Panc1 (cell line): Measurements from ENCODE around the gene PEX1. TPM values are rescaled to one million over a fixed set of nuclear protein-coding genes. Genes with fewer than 3 reads are reported as not detected.

Source experiments
- ATAC-seq: fragments of 200-7000 bp; cut with Tn5 transposase; 2 replicates; pipeline ENCODE4 v1.9.1; 2020; ENCODE audit warnings: mild to moderate bottlenecking, moderate library complexity
- BruUV-seq: library from RNA; stranded (reverse); fragments of 400-500 nt; replicated peaks from 2 replicates; lab custom pipeline; 2021; lab: Mats Ljungman, UMichigan
- CTCF ChIA-PET: fragments of 300-600 bp; sonication (Branson Sonifier 250); formaldehyde crosslinking; loops from one replicate; lab custom pipeline; 2022; ENCODE audit warnings: antibody characterized with exemption; lab: Charles Lee
- POLR2A ChIA-PET: fragments of 300-600 bp; sonication (Branson Sonifier 250); formaldehyde crosslinking; loops from one replicate; lab custom pipeline; 2022; ENCODE audit warnings: antibody characterized with exemption; lab: Charles Lee
- DNase-seq: peaks from one replicate; pipeline ENCODE4 v3.0.0-alpha.2; 2010; ENCODE audit warnings: low read depth, low spot score
- H3K27ac ChIP-seq: 2 replicates; pipeline ENCODE4 v1.5.1; 2011; ENCODE audit warnings: mild to moderate bottlenecking, low read length, inconsistent platforms
- H3K27me3 ChIP-seq: fragments of 200-500 bp; sonication (Bioruptor generic); 2 replicates; pipeline ENCODE4 v1.6.0; 2014; ENCODE audit warnings: low read length, inconsistent platforms; ENCODE audit not compliant: control insufficient read depth, insufficient read depth
- H3K36me3 ChIP-seq: fragments of 200-500 bp; sonication (Bioruptor generic); 2 replicates; pipeline ENCODE4 v1.5.1; 2014; ENCODE audit warnings: inconsistent platforms, mild to moderate bottlenecking, low read length, moderate library complexity; ENCODE audit not compliant: control insufficient read depth, insufficient read depth
- H3K4me1 ChIP-seq: 2 replicates; pipeline ENCODE4 v1.5.1; 2011; ENCODE audit warnings: inconsistent platforms, mild to moderate bottlenecking, low read length, moderate library complexity; ENCODE audit not compliant: control insufficient read depth, insufficient read depth
- H3K4me3 ChIP-seq, 2 experiments: 2 replicates each; pipeline ENCODE4 v1.5.1; 2011 to 2012; ENCODE audit warnings: low read depth in 2 of 2, low read length in 2 of 2, mild to moderate bottlenecking in 2 of 2, inconsistent platforms in 1 of 2, moderate library complexity in 1 of 2
- H3K9me3 ChIP-seq: fragments of 200-500 bp; sonication (Bioruptor generic); 2 replicates; pipeline ENCODE4 v1.5.1; 2014; ENCODE audit warnings: low read depth, mild to moderate bottlenecking, inconsistent platforms, low read length, moderate library complexity; ENCODE audit not compliant: control insufficient read depth, insufficient read depth
- CTCF ChIP-seq: fragments of 450-650 bp; IDR thresholded peaks from 2 replicates; pipeline ENCODE4 v1.5.1; 2017; ENCODE audit warnings: mild to moderate bottlenecking
- POLR2AphosphoS5 ChIP-seq: IDR thresholded peaks from 2 replicates; pipeline ENCODE4 v1.6.1; 2012; ENCODE audit warnings: mild to moderate bottlenecking, low read depth, low read length, moderate library complexity
- REST ChIP-seq, 2 experiments: IDR thresholded peaks; 2 replicates each; pipeline ENCODE4 v1.6.1; 2011 to 2012; ENCODE audit warnings: low read depth in 2 of 2, control low read depth in 1 of 2, low read length in 1 of 2, mild to moderate bottlenecking in 1 of 2, moderate library complexity in 1 of 2; ENCODE audit not compliant: insufficient read depth in 1 of 2
- SIN3A ChIP-seq: IDR thresholded peaks from 2 replicates; pipeline ENCODE4 v1.6.1; 2012; ENCODE audit warnings: low read depth, mild to moderate bottlenecking, low read length, moderate library complexity, borderline replicate concordance; ENCODE audit not compliant: insufficient read depth
- TCF7L2 ChIP-seq: IDR thresholded peaks from 2 replicates; pipeline ENCODE4 v1.6.1; 2011; ENCODE audit warnings: mild to moderate bottlenecking, low read depth, low read length, inconsistent platforms
- in situ Hi-C: cut with HindIII; loops from 2 replicates; pipeline ENCODE4 v1.10.0; 2016; ENCODE audit warnings: low sequenced_read_pairs, low pct_unique_long_range_greater_than_20kb
- intact Hi-C: fragments of 100-400 bp; cut with micrococcal nuclease; formaldehyde crosslinking; loops from one replicate; pipeline ENCODE4 v1.10.0; 2022; ENCODE audit not compliant: unreplicated experiment
- total RNA-seq: library from RNA; stranded (reverse); gene quantifications from one replicate; pipeline ENCODE4 v1.2.1, GENCODE V29; 2021; ENCODE audit not compliant: unreplicated experiment

PEX1 gene
- total RNA-seq, 1 experiment from 2014 or later = 13.9 TPM

GRCh38 chr7:92461027-92462003, 67.0 kb downstream of the PEX1 start:
- peak; percentile 33 for DNase-seq
- H3K27ac ChIP-seq = peak overlapping the region; percentile 15; the same call in 1 of the 2 replicates
- H3K4me1 ChIP-seq = peaks cover 3% of the 10 kb centered on the region; the same call in 1 of the 2 replicates
- POLR2A ChIA-PET = no interaction called here
- no TSS peak for BruUV-seq
- intact Hi-C loops (loop anchor here (5.0 kb wide), 1 partner anchor 596 kb away; no protein-coding TSS in a partner anchor), in situ Hi-C loops (no loop called here)
- peak; percentile 90 for ATAC-seq
- TF ChIP-seq CTCF = peak; percentile 92
- no peak for TF ChIP-seq SIN3A
- H3K36me3 ChIP-seq = no peaks in the 10 kb centered on the region; the same call in 1 of the 2 replicates
- CTCF ChIA-PET = interaction anchor here (0.5 to 1.6 kb wide), 5 partner anchors 9 to 322 kb away, joined by 3 to 7 read pairs (median 4); partner anchors contain the start of gene GATAD1
- H3K4me3 ChIP-seq = no peak overlapping the region
- no peaks in the 10 kb centered on the region for H3K27me3 ChIP-seq
- no peaks in the 10 kb centered on the region for H3K9me3 ChIP-seq

GRCh38 chr7:92460510-92460909, 67.8 kb downstream of the PEX1 start:
- DNase-seq (no peak), ATAC-seq (no peak)
- H3K27ac ChIP-seq = no peak overlapping the region
- no TSS peak for BruUV-seq
- ChIA-PET POLR2A (no interaction called here), CTCF (interaction anchor here (0.6 to 1.6 kb wide), 4 partner anchors 8 to 323 kb away, joined by 3 to 10 read pairs (median 5); partner anchors contain the start of gene GATAD1)
- intact Hi-C loops (loop anchor here (5.0 kb wide), 1 partner anchor 597 kb away; no protein-coding TSS in a partner anchor), in situ Hi-C loops (no loop called here)
- H3K4me3 ChIP-seq = no peak overlapping the region
- no peaks in the 10 kb centered on the region for H3K9me3 ChIP-seq
- H3K4me1 ChIP-seq = peaks cover 3% of the 10 kb centered on the region; the same call in 1 of the 2 replicates
- no peak for TF ChIP-seq CTCF
- no peak for TF ChIP-seq POLR2AphosphoS5
- TF ChIP-seq TCF7L2 = no peak
- no peak for TF ChIP-seq REST (IDR thresholded peaks at IDR 0.05; ENCODE audit: insufficient read depth in 1 of 2, low read depth in 2 of 2, low read length in 1 of 2)
- TF ChIP-seq SIN3A = no peak
- peaks cover 7% of the 10 kb centered on the region for H3K36me3 ChIP-seq
- no peaks in the 10 kb centered on the region for H3K27me3 ChIP-seq
